Thyroid gland (tissue), 4 donors: ENCODE measurements around the gene KDM4B. TPM values are rescaled to one million over a fixed set of nuclear protein-coding genes. Genes with fewer than 3 reads are reported as not detected.
A peak's percentile ranks its signal among the peaks of the same experiment; 100 is the strongest.

Source experiments
- DNase-seq, 2 donors: peaks; one replicate each; pipeline ENCODE4 v3.0.0-alpha.2; 2019
- H3K27ac ChIP-seq, 3 donors: fragments of 200-600 bp; sonication (generic); 1 replicate in 2 of 3; 2 replicates in 1 of 3; pipeline ENCODE4 v1.5.1; 2016 to 2019; ENCODE audit warnings: mild to moderate bottlenecking in 1 of 3, moderate library complexity in 1 of 3
- H3K27me3 ChIP-seq: fragments of 200-600 bp; sonication (generic); one replicate; pipeline ENCODE4 v1.5.1; 2019
- H3K36me3 ChIP-seq, 2 donors: fragments of 200-600 bp; sonication (generic); one replicate each; pipeline ENCODE4 v1.5.1; 2016 to 2019
- H3K4me1 ChIP-seq, 2 donors: fragments of 200-600 bp; sonication (generic); one replicate each; pipeline ENCODE4 v1.5.1; 2017 to 2019
- H3K4me3 ChIP-seq, 3 donors: fragments of 200-600 bp; sonication (generic); replicated peaks in 1 of 3; 1 replicate in 2 of 3; 2 replicates in 1 of 3; pipeline ENCODE4 v1.5.1; 2016; ENCODE audit warnings: mild to moderate bottlenecking in 1 of 3
- H3K9me3 ChIP-seq: fragments of 200-600 bp; sonication (generic); one replicate; pipeline ENCODE4 v1.5.1; 2017
- CTCF ChIP-seq, 6 experiments: fragments of 200-600 bp in 3 of 6; fragments of 450-650 bp in 3 of 6; sonication (generic) in 3 of 6; IDR thresholded peaks; one replicate each; pipeline ENCODE4 v1.5.1; 2016 to 2019; ENCODE audit warnings: antibody characterized with exemption in 6 of 6, mild to moderate bottlenecking in 2 of 6, inconsistent platforms in 1 of 6, moderate library complexity in 1 of 6
- POLR2A ChIP-seq, 2 donors: fragments of 450-650 bp; IDR thresholded peaks; one replicate each; pipeline ENCODE4 v1.6.1; 2017; ENCODE audit warnings: antibody characterized with exemption in 2 of 2, mild to moderate bottlenecking in 2 of 2, moderate library complexity in 1 of 2
- WGBS, 2 donors: methylation state at CpG; one replicate each; pipeline ENCODE4 v1.1.5; 2017; 5-methylcytosine and 5-hydroxymethylcytosine counted together
- intact Hi-C: fragments of 100-400 bp; cut with DNase I; formaldehyde crosslinking; loops from one replicate; pipeline ENCODE4 v1.15.1; 2023
- total RNA-seq, 4 donors: library from RNA; depleted of rRNA; stranded (reverse); fragments of >200 nt; gene quantifications; one replicate each; pipeline ENCODE4 v1.2.3, GENCODE V29; 2016

Gene KDM4B
- total RNA-seq, 4 donors from 2014 or later = 44.3 to 87.2 (median 75.8) TPM

GRCh38 chr19:5103812-5104410, 135.0 kb downstream of the KDM4B start:
- Histone ChIP-seq H3K4me1 (peaks cover 8 to 20% of the 10 kb centered on the region in 2 donors), H3K4me3 (no peak overlapping the region)
- intact Hi-C loops = no loop called here

GRCh38 chr19:5104871-5105351, 136.0 kb downstream of the KDM4B start:
- Histone ChIP-seq H3K27ac (no peak overlapping the region), H3K4me3 (no peak overlapping the region), H3K4me1 (peaks cover 8 to 20% of the 10 kb centered on the region in 2 donors), H3K27me3 (no peaks in the 10 kb centered on the region), H3K9me3 (no peaks in the 10 kb centered on the region), H3K36me3 (peaks cover 0 to 4% of the 10 kb centered on the region in 2 donors)
- intact Hi-C loops = no loop called here
- DNase-seq = no peak
- 93 to 98% methylated on average over 7 to 10 of the region's 18 CpGs for WGBS, 2 donors
- no peak for TF ChIP-seq POLR2A (IDR thresholded peaks at IDR 0.05)

More at GRCh38 chr19:5103812-5104410, 135.0 kb downstream of the KDM4B start:
- no peaks in the 10 kb centered on the region for H3K9me3 ChIP-seq
- no peaks in the 10 kb centered on the region for H3K27me3 ChIP-seq
- H3K36me3 ChIP-seq = peaks cover 0 to 4% of the 10 kb centered on the region in 2 donors
- no peak for DNase-seq
- no peak for TF ChIP-seq POLR2A (IDR thresholded peaks at IDR 0.05)
- no peak for TF ChIP-seq CTCF (IDR thresholded peaks at IDR 0.05)
- 83% methylated on average over 16 of the region's 17 CpGs for WGBS, 2 donors
- peak overlapping the region in 2 of 3 donors; percentile 29 to 65 for H3K27ac ChIP-seq

- intact Hi-C loops = no loop called here
- Histone ChIP-seq H3K36me3 (peaks cover 4 to 9% of the 10 kb centered on the region in 2 donors), H3K9me3 (no peaks in the 10 kb centered on the region), H3K4me1 (peaks cover 8 to 20% of the 10 kb centered on the region in 2 donors), H3K4me3 (no peak overlapping the region), H3K27ac (no peak overlapping the region), H3K27me3 (no peaks in the 10 kb centered on the region)
- 69 to 76% methylated on average over 15 to 20 of the region's 23 CpGs for WGBS, 2 donors
- peak; percentile 46 to 48 for DNase-seq
- TF ChIP-seq CTCF (IDR thresholded peaks at IDR 0.05) (no peak), POLR2A (IDR thresholded peaks at IDR 0.05) (no peak)
Measured at GRCh38 chr19:5106191-5106726, 137.3 kb downstream of the KDM4B start.

GRCh38 chr19:5106971-5107370, 138.1 kb downstream of the KDM4B start:
- Histone ChIP-seq H3K27me3 (no peaks in the 10 kb centered on the region), H3K36me3 (peaks cover 11 to 16% of the 10 kb centered on the region in 2 donors), H3K4me3 (no peak overlapping the region), H3K9me3 (no peaks in the 10 kb centered on the region), H3K4me1 (peaks cover 8 to 20% of the 10 kb centered on the region in 2 donors), H3K27ac (no peak overlapping the region)
- intact Hi-C loops = no loop called here
- DNase-seq = no peak
- 94 to 96% methylated on average over 14 to 17 of the region's 19 CpGs for WGBS, 2 donors
- TF ChIP-seq CTCF (IDR thresholded peaks at IDR 0.05) = no peak
- no peak for TF ChIP-seq POLR2A (IDR thresholded peaks at IDR 0.05)

GRCh38 chr19:5107432-5108122, 138.7 kb downstream of the KDM4B start:
- H3K36me3 ChIP-seq = peaks cover 17 to 22% of the 10 kb centered on the region in 2 donors

More at GRCh38 chr19:5107432-5108122, 138.7 kb downstream of the KDM4B start:
- H3K4me3 ChIP-seq = no peak overlapping the region
- TF ChIP-seq CTCF (IDR thresholded peaks at IDR 0.05) (no peak), POLR2A (IDR thresholded peaks at IDR 0.05) (no peak)
- no peaks in the 10 kb centered on the region for H3K9me3 ChIP-seq
- peaks cover 8 to 16% of the 10 kb centered on the region in 2 donors for H3K4me1 ChIP-seq
- intact Hi-C loops = no loop called here
- no peaks in the 10 kb centered on the region for H3K27me3 ChIP-seq
- DNase-seq = no peak
- WGBS, 2 donors = 71 to 82% methylated on average over 10 to 17 of the region's 21 CpGs
- no peak overlapping the region for H3K27ac ChIP-seq
